Vagina (tissue), 2 donors: Measurements from ENCODE around the gene GPHB5.

Source experiments
- POLR2A ChIP-seq, 2 donors: fragments of 450-650 bp; IDR thresholded peaks; one replicate each; pipeline ENCODE4 v1.6.1; 2017; ENCODE audit warnings: antibody characterized with exemption in 2 of 2, mild to moderate bottlenecking in 2 of 2, moderate library complexity in 2 of 2
- POLR2AphosphoS5 ChIP-seq, 2 donors: sonication (generic); formaldehyde crosslinking; IDR thresholded peaks; one replicate each; pipeline ENCODE4 v1.9.0; 2017; ENCODE audit warnings: antibody characterized with exemption in 2 of 2, mild to moderate bottlenecking in 2 of 2, low read depth in 1 of 2; ENCODE audit not compliant: insufficient read depth in 1 of 2
- TF ChIP-seq, protein P1 (sequence below), 3 experiments: fragments of 450-650 bp in 2 of 3; fragments of 200-600 bp in 1 of 3; sonication (generic) in 1 of 3; IDR thresholded peaks; one replicate each; pipeline ENCODE4 v1.5.1; 2017 to 2019; ENCODE audit warnings: antibody characterized with exemption in 3 of 3, mild to moderate bottlenecking in 2 of 3, moderate library complexity in 2 of 3

DNA sequence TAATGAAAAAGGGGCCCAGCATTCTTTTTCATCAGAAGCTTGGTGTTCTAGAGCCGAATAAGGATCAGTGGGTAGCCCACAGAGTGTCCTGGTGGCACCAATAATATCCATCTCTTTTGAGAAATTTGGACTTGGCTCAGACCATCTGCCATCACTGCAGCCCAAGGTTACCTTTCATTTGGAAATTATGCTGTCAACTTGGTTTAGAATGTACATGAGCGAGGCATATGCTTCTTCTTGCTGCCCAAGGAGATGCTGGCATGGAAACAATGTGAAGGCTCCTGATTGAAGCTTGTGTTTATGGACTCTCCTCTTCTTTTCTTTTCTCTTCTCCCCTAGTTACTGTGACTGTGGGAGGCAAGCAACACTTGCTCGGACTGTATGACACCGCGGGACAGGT lies 50.0 kb downstream of the GPHB5 start:
- TF ChIP-seq POLR2A (IDR thresholded peaks at IDR 0.05) (no peak), POLR2AphosphoS5 (IDR thresholded peaks at IDR 0.05; ENCODE audit: insufficient read depth in 1 of 2, low read depth in 1 of 2) (no peak)
- TF ChIP-seq, protein P1, sequence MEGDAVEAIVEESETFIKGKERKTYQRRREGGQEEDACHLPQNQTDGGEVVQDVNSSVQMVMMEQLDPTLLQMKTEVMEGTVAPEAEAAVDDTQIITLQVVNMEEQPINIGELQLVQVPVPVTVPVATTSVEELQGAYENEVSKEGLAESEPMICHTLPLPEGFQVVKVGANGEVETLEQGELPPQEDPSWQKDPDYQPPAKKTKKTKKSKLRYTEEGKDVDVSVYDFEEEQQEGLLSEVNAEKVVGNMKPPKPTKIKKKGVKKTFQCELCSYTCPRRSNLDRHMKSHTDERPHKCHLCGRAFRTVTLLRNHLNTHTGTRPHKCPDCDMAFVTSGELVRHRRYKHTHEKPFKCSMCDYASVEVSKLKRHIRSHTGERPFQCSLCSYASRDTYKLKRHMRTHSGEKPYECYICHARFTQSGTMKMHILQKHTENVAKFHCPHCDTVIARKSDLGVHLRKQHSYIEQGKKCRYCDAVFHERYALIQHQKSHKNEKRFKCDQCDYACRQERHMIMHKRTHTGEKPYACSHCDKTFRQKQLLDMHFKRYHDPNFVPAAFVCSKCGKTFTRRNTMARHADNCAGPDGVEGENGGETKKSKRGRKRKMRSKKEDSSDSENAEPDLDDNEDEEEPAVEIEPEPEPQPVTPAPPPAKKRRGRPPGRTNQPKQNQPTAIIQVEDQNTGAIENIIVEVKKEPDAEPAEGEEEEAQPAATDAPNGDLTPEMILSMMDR (IDR thresholded peaks at IDR 0.05), result no peak
